ENCODE measurements around the gene WDR48.

Gene WDR48

DNA sequence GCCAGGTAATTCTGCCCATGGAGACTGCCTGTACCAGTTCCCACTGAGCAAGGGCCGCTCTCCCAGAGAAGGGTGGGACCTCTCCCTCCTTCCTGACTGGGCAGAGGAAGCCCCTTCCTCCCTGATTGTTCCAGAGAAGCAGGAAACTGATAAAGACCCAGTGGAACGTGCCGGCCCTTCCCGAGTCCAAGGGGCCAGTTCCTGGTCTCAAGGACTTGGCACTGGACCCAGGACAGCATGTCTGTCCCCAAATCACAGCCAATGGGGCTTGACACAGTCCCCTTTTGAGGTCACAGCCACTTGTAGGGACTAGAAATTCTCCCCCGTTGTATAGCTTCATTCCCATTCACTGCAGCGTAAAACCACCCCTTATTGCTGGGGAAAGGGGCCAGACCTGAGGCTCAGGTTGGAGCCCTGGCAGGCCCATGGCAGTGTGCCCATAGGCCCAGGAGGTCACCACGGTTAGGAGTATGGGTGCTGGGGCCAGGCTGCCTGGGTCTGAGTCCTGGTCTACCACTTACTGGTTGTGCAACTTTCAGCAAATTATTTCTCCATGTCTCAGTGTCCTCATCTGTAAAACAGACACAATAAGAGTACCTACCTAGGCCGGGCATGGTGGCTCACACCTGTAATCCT lies 83.5 kb downstream of the WDR48 start:
- Histone ChIP-seq H3K27me3 (replicated peaks; ENCODE audit: control insufficient read depth, insufficient read depth, low read length) (no peaks in the 10 kb centered on the region), H3K4me3 (replicated peaks; ENCODE audit: low read depth, low read length) (no peak overlapping the region), H3K36me3 (ENCODE audit: control insufficient read depth, insufficient read depth, low read length) (no peaks in the 10 kb centered on the region)
- TF ChIP-seq, protein P1, sequence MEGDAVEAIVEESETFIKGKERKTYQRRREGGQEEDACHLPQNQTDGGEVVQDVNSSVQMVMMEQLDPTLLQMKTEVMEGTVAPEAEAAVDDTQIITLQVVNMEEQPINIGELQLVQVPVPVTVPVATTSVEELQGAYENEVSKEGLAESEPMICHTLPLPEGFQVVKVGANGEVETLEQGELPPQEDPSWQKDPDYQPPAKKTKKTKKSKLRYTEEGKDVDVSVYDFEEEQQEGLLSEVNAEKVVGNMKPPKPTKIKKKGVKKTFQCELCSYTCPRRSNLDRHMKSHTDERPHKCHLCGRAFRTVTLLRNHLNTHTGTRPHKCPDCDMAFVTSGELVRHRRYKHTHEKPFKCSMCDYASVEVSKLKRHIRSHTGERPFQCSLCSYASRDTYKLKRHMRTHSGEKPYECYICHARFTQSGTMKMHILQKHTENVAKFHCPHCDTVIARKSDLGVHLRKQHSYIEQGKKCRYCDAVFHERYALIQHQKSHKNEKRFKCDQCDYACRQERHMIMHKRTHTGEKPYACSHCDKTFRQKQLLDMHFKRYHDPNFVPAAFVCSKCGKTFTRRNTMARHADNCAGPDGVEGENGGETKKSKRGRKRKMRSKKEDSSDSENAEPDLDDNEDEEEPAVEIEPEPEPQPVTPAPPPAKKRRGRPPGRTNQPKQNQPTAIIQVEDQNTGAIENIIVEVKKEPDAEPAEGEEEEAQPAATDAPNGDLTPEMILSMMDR (IDR thresholded peaks at IDR 0.05; ENCODE audit: insufficient read depth, low read length, poor library complexity, severe bottlenecking): no peak
- DNase-seq (ENCODE audit: extremely low read depth, insufficient read length): no peak

DNA sequence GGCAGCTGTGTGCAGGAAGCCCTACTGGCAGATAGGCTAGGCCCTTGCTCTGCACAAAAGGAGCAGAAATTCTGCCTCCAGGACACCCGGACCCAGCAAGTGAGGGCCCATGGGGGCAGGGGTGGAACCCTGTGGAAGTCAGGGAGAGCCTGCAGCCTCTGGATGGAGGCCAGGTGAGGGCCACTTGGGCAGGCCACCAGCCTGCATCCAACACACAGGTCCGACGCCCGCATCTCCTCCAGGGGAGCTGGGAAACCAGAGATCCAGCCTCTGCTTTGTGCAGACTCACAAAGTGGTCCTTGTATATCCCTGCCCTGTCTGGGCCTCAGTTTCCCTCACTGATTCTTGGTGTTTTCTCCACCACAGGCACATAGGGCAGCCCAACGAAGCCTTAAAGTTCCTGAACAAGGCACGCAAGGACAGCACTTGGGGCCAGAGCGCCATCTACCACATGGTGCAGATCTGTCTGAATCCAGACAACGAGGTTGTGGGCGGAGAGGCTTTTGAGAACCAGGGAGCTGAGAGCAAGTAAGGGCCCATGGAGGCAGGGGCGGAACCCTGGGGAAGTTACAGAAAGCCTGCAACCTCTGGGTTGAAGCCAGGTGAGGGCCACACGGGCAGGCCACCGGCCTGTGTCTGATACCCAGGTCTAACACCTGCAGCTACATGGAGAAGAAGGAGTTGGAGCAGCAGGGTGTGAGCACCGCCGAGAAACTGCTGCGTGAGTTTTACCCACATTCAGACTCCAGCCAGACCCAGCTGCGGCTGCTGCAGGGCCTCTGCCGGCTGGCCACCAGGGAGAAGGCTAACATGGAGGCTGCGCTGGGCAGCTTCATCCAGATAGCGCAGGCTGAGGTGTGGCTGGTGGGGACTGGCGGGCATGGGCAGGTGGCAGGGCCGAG lies 85.0 kb downstream of the WDR48 start:
- Histone ChIP-seq H3K27me3 (replicated peaks; ENCODE audit: control insufficient read depth, insufficient read depth, low read length) (no peaks in the 10 kb centered on the region), H3K36me3 (ENCODE audit: control insufficient read depth, insufficient read depth, low read length) (peaks cover 7% of the 10 kb centered on the region), H3K4me3 (replicated peaks; ENCODE audit: low read depth, low read length) (no peak overlapping the region)
- DNase-seq (ENCODE audit: extremely low read depth, insufficient read length): no peak
- TF ChIP-seq, protein P1 (IDR thresholded peaks at IDR 0.05; ENCODE audit: insufficient read depth, low read length, poor library complexity, severe bottlenecking): no peak

DNA sequence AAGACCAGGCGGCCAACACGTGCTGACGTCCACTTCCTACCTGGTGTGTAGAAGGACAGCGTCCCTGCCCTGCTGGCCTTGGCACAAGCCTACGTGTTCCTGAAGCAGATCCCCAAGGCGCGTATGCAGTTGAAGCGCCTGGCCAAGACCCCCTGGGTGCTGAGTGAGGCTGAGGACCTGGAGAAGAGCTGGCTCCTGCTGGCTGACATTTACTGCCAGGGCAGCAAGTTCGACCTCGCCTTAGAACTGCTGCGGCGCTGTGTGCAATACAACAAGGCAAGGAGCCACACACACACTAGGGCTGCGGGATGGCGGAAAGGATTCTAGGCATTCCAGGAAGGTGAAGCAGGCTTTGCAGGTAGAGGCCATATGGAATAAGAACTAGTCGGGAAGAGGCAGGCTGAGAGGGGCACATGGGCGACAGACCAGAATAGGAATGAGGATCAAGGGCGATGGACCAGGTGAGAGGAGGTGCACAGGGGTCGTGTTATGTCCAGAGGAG lies 85.7 kb downstream of the WDR48 start:
- DNase-seq (ENCODE audit: extremely low read depth, insufficient read length): no peak
- H3K36me3 ChIP-seq (ENCODE audit: control insufficient read depth, insufficient read depth, low read length): peaks cover 12% of the 10 kb centered on the region
- no peaks in the 10 kb centered on the region for H3K27me3 ChIP-seq (replicated peaks; ENCODE audit: control insufficient read depth, insufficient read depth, low read length)
- H3K4me3 ChIP-seq (replicated peaks; ENCODE audit: low read depth, low read length): no peak overlapping the region
- TF ChIP-seq, protein P1 (IDR thresholded peaks at IDR 0.05; ENCODE audit: insufficient read depth, low read length, poor library complexity, severe bottlenecking): no peak

DNA sequence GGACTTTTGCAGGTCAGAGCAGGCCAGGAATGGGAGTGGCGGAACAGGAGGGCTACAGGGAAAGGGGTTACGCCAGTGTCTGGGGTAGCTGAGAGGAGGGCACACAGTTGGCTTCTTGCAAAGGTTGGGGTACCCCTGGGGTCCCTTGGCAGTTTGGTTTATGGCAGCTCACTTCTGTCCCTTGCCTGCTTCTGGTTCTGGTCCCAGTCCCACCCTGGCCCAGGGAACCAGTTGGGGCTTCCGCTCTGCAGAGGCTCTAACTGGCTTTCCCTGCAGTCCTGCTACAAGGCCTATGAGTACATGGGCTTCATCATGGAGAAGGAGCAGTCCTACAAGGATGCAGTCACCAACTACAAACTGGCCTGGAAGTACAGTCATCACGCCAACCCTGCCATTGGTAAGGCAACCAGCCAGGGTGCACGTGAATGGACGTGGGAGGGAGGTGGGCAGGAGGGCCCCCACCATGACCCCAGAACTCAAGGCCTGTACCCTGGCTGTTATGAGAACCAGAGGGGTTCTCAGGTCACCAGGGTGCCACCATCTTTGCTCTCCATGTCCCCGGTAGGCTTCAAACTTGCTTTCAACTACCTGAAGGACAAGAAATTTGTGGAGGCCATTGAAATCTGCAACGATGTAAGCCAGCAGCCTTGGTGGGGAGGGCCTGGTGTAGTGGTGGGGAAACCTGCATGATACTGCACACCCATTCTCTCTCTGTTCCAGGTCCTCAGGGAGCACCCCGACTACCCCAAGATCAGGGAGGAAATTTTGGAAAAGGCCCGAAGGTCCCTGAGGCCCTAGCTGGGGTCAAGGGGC lies 86.4 kb downstream of the WDR48 start:
- Histone ChIP-seq H3K36me3 (ENCODE audit: control insufficient read depth, insufficient read depth, low read length) (peaks cover 19% of the 10 kb centered on the region), H3K27me3 (replicated peaks; ENCODE audit: control insufficient read depth, insufficient read depth, low read length) (no peaks in the 10 kb centered on the region), H3K4me3 (replicated peaks; ENCODE audit: low read depth, low read length) (no peak overlapping the region)
- no peak for DNase-seq (ENCODE audit: extremely low read depth, insufficient read length)
- TF ChIP-seq, protein P1 (IDR thresholded peaks at IDR 0.05; ENCODE audit: insufficient read depth, low read length, poor library complexity, severe bottlenecking): no peak

DNA sequence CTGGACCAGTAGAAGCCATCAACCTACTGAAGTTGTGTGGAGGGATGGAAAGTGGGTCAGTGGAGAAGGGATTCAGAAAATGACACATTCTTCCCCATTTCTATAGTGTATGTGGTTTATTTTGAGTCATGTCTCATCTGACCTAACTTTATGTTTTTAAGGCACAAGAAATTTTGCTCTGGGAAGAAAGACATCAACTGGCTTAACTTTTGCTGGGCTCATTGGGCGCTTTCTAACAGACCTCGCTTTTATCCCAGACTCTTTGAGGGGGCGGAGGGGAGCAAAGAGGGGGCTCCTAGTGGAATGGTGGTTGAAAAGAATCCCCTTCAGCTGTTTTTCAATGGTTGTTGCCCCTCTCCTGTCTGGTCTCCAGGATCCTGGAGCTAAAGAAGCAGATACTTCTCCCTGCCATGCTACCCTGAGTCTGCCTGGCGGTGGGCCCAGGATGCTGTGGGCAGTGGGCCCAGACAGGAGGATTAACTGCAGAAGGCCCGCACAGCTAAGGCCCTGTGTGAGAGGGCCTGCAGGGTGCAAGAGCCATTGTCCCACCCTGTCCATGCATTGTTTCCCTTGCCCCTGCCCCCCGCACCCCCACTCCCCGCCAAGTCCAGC lies 87.1 kb downstream of the WDR48 start:
- TF ChIP-seq, protein P1 (IDR thresholded peaks at IDR 0.05; ENCODE audit: insufficient read depth, low read length, poor library complexity, severe bottlenecking): no peak
- DNase-seq (ENCODE audit: extremely low read depth, insufficient read length): no peak
- H3K4me3 ChIP-seq (replicated peaks; ENCODE audit: low read depth, low read length): no peak overlapping the region
- H3K36me3 ChIP-seq (ENCODE audit: control insufficient read depth, insufficient read depth, low read length): peaks cover 26% of the 10 kb centered on the region
- H3K27me3 ChIP-seq (replicated peaks; ENCODE audit: control insufficient read depth, insufficient read depth, low read length): no peaks in the 10 kb centered on the region
